Adipocyte (in vitro differentiated cells): ENCODE data around the gene SH3BP4.
A peak's percentile ranks its signal among the peaks of the same experiment; 100 is the strongest.

Source experiments
- DNase-seq: peaks from one replicate; pipeline ENCODE4 v3.0.0-alpha.2; 2015; ENCODE audit warnings: low read depth
- H3K27me3 ChIP-seq: replicated peaks from 2 replicates; pipeline ENCODE4 v1.7.0; 2013; ENCODE audit warnings: mild to moderate bottlenecking, low read length, moderate library complexity; ENCODE audit not compliant: control insufficient read depth, insufficient read depth
- H3K36me3 ChIP-seq: 2 replicates; pipeline ENCODE4 v1.7.0; 2013; ENCODE audit warnings: low read length, mild to moderate bottlenecking, moderate library complexity; ENCODE audit not compliant: control insufficient read depth, insufficient read depth, severe bottlenecking
- H3K4me1 ChIP-seq: 2 replicates; pipeline ENCODE4 v1.7.0; 2013; ENCODE audit warnings: mild to moderate bottlenecking, low read length, moderate library complexity; ENCODE audit not compliant: control insufficient read depth, insufficient read depth
- H3K4me3 ChIP-seq: 2 replicates; pipeline ENCODE4 v1.7.0; 2013; ENCODE audit warnings: mild to moderate bottlenecking, low read length, moderate library complexity
- H3K9ac ChIP-seq: 2 replicates; pipeline ENCODE4 v1.7.0; 2013; ENCODE audit warnings: mild to moderate bottlenecking, low read length, moderate library complexity
- H3K9me3 ChIP-seq: 2 replicates; pipeline ENCODE4 v1.7.0; 2013; ENCODE audit warnings: mild to moderate bottlenecking, low read length, moderate library complexity; ENCODE audit not compliant: control insufficient read depth

Gene SH3BP4

GRCh38 chr2:234958746-234959395 lies 7.1 kb downstream of the SH3BP4 start:
- DNase-seq, result no peak
- Histone ChIP-seq H3K36me3 (peaks cover 6% of the 10 kb centered on the region), H3K4me3 (no peak overlapping the region), H3K9me3 (no peaks in the 10 kb centered on the region), H3K4me1 (peaks cover 57% of the 10 kb centered on the region), H3K9ac (no peak overlapping the region), H3K27me3 (no peaks in the 10 kb centered on the region)

DNA sequence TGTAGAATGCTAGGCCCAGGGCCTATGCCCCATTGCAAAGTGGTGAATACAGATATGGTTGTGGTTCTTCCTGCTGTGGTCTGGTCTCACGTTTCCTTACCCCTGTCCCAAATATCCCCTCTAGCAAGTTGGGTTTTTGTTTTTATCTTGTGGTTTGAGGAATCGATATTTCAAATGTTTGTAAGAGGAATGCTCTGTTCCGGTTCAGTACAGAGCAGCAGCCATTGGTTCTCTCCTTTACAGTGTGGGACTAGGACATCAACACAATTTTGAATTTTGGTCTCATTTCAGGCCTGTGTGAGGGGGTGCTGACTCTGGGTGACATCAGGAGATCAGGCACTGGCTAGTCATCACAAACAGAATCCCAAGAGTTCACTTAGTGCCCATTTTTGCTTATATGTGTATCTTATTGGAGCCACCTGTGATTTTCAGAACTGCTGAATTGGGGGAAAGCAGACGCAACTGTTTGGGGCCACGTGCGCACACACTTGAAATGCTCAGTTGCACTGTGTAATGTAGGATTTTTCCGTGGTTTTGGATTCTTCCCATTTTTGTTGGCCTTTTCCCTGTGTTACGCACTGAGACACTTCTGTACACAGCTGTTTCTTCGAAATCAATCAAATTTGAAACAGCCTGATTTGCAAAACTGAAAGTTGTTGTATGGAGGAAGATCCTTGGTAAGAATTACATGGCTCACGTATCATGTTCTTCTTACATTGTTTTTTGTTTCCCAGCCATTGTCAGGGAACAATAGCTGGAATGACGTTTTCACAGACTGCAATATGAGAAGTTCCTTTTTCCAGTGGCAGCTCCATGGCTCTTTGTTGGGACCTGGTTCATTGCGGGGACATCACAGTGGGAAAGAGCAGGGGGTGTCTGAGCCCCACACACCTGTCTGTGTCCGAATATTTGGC lies 8.6 kb downstream of the SH3BP4 start:
- no peak overlapping the region for H3K9ac ChIP-seq
- H3K4me3 ChIP-seq, result no peak overlapping the region
- no peaks in the 10 kb centered on the region for H3K9me3 ChIP-seq
- H3K27me3 ChIP-seq, result no peaks in the 10 kb centered on the region
- DNase-seq, result no peak
- H3K36me3 ChIP-seq, result peaks cover 1% of the 10 kb centered on the region
- peaks cover 59% of the 10 kb centered on the region for H3K4me1 ChIP-seq

GRCh38 chr2:234961784-234962183 lies 10.0 kb downstream of the SH3BP4 start:
- Histone ChIP-seq H3K27me3 (no peaks in the 10 kb centered on the region), H3K9me3 (no peaks in the 10 kb centered on the region), H3K4me1 (peaks cover 50% of the 10 kb centered on the region), H3K36me3 (no peaks in the 10 kb centered on the region), H3K9ac (no peak overlapping the region), H3K4me3 (no peak overlapping the region)
- no peak for DNase-seq

DNA sequence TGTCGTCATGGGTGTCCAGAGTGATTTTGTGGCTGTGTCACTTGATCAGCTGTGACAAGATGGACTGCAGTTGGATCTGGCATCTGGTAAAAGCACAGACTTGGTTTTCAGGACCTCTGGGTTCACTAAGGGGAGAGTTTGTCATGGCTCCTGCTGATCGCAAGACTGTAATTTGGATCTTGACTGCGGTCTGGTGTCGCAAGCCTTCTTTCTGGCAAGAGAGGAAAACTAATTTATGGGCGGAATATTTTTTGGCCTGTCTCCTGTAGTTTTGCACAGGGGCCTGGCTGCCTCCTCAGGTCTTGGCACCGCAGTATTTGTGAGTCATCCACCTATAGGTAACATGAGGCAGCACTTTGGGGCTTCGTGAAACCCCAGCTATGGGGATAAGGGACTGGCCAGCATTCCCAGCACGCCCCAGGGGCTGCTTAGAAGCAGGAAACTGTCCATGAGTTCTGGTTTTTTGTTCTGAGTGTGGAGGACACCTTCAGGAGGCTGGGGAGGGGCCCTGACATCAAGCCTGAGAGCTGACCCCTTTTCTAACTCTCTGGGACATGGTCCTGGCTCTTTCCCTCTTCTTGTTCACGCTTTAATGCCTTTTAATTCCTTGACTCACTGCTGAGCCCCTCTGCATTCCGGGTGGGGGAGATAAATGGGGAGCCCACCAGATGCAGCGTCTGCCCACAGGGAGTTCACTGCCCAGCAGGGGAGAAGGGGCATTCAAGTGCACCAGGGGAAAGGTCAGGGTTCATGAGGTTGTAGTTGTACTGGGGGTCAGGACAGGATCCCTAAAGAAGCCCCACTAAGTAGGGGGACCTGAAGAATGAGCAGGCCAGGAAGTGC lies 12.2 kb downstream of the SH3BP4 start:
- Histone ChIP-seq H3K36me3 (peaks cover 3% of the 10 kb centered on the region), H3K4me1 (peaks cover 45% of the 10 kb centered on the region), H3K27me3 (no peaks in the 10 kb centered on the region), H3K9ac (peak overlapping the region; percentile 70), H3K9me3 (no peaks in the 10 kb centered on the region), H3K4me3 (peak overlapping the region; percentile 71)
- DNase-seq, result no peak

- Histone ChIP-seq H3K9ac (peak overlapping the region; percentile 70), H3K27me3 (no peaks in the 10 kb centered on the region), H3K9me3 (no peaks in the 10 kb centered on the region), H3K4me1 (peaks cover 53% of the 10 kb centered on the region), H3K4me3 (no peak overlapping the region), H3K36me3 (peaks cover 6% of the 10 kb centered on the region)
- no peak for DNase-seq
Observed at GRCh38 chr2:234964631-234965461, 13.0 kb downstream of the SH3BP4 start.

DNA sequence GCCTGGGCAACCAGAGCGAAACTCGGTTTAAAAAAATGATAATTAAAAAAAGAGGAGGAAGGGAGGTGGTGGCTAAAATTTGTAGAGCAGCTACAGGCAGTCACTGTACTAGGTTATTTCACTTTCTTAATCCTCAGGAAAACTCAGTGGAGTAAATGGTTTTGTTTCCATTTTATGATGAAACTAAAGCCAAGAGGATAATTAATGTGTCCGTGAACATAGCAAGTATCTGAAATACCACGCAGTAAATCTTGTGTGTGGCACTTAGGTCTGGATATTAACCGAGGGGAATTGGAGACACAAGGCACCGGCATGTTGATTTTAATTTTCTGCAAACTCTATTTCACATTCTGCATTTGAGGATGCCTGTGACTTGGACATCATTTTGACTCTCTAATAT lies 14.5 kb downstream of the SH3BP4 start:
- no peak overlapping the region for H3K4me3 ChIP-seq
- no peaks in the 10 kb centered on the region for H3K27me3 ChIP-seq
- H3K9me3 ChIP-seq, result no peaks in the 10 kb centered on the region
- H3K9ac ChIP-seq, result no peak overlapping the region
- H3K36me3 ChIP-seq, result peaks cover 21% of the 10 kb centered on the region
- H3K4me1 ChIP-seq, result peaks cover 52% of the 10 kb centered on the region
- DNase-seq, result no peak

DNA sequence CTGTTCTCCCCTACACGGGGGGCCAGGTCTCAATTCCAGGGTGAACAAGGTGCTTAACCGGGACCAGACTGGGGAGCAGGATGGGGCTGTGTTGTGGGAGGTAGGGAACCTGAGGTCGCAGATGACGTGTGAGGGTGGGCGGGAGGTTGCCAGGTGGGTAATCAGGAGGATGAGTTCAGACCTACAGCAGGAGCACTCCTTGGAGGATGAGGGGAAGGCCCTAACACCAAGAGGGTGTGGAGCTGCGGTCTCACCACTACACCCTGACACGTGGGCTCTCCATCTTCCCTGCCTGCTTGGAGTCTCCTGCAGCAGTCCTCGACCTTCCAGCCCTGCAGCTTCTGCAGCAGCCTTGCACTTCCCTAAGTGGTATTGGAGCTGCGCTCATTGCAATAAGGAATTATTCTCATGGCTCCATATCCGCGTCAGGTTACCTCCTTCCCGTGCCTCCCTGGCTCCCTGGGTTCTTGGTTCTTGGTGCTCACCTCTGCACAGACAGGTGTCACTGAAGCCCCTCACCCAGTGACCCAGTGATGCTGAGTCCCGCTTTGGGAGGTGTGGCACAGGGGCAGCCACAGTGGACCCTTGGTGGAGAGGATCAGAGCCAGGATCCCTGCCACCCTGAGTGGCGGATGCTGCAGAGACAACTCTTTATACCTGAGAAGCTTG lies 15.5 kb downstream of the SH3BP4 start:
- no peak for DNase-seq
- Histone ChIP-seq H3K36me3 (peaks cover 22% of the 10 kb centered on the region), H3K27me3 (no peaks in the 10 kb centered on the region), H3K9me3 (no peaks in the 10 kb centered on the region), H3K4me3 (no peak overlapping the region), H3K4me1 (peaks cover 52% of the 10 kb centered on the region), H3K9ac (no peak overlapping the region)

GRCh38 chr2:234967870-234968208 lies 16.0 kb downstream of the SH3BP4 start:
- DNase-seq, result no peak
- Histone ChIP-seq H3K9ac (no peak overlapping the region), H3K4me3 (no peak overlapping the region), H3K36me3 (peaks cover 22% of the 10 kb centered on the region), H3K9me3 (no peaks in the 10 kb centered on the region), H3K27me3 (no peaks in the 10 kb centered on the region), H3K4me1 (peaks cover 52% of the 10 kb centered on the region)

DNA sequence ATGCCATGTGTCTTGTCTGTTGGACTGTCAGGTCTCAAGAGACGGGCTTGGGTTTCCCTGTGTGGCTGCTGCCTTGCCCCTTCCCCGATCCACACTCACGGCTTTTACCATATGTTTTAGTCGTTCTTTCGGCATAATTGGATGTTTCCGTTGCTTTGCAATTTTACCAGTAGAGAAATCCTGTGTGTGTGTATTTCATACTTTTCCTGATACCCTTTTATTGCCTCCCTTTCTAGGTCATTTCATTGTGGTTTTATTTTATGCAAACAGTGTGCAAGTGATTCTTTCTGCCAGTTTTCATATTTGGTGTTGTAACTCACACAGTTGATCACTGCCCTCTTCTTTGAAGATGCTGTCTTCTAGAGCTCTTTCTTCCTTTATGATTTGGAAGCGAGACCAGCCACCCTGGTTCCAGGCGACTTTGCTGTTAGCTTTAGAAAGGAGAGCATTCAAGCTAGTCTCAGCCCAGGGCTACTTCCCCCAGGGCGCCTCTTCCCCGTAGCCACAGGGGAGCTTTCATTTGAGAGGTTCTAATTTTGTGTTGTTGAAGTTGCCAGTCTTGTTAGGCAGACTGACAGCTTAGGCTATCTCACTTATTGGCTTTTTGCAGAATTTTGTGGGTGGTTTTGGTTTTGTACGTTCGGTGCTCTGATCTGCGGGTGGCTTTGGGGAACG lies 17.0 kb downstream of the SH3BP4 start:
- Histone ChIP-seq H3K9ac (peak overlapping the region; percentile 44), H3K27me3 (no peaks in the 10 kb centered on the region), H3K9me3 (no peaks in the 10 kb centered on the region), H3K4me3 (no peak overlapping the region), H3K36me3 (peaks cover 22% of the 10 kb centered on the region), H3K4me1 (peaks cover 43% of the 10 kb centered on the region)
- no peak for DNase-seq
